Testis (tissue), 3 donors: ENCODE data around the gene SH3PXD2B. TPM values are rescaled to one million over a fixed set of nuclear protein-coding genes. Genes with fewer than 3 reads are reported as not detected.
A peak's percentile ranks its signal among the peaks of the same experiment; 100 is the strongest.

Source experiments
- DNase-seq: peaks from one replicate; pipeline ENCODE4 v3.0.0-alpha.2; 2019
- H3K27ac ChIP-seq, 2 donors: fragments of 200-600 bp; sonication (generic); one replicate each; pipeline ENCODE4 v1.5.1; 2019
- H3K27me3 ChIP-seq: fragments of 200-600 bp; sonication (generic); one replicate; pipeline ENCODE4 v1.5.1; 2019
- H3K36me3 ChIP-seq: fragments of 200-600 bp; sonication (generic); one replicate; pipeline ENCODE4 v1.5.1; 2017; ENCODE audit warnings: low read depth; ENCODE audit errors: missing control alignments
- H3K4me1 ChIP-seq: fragments of 200-600 bp; sonication (generic); one replicate; pipeline ENCODE4 v1.5.1; 2019
- H3K4me3 ChIP-seq, 2 donors: fragments of 200-600 bp; sonication (generic); one replicate each; pipeline ENCODE4 v1.5.1; 2017 to 2019
- H3K9me3 ChIP-seq: fragments of 200-600 bp; sonication (generic); one replicate; pipeline ENCODE4 v1.5.1; 2017
- CTCF ChIP-seq, 3 experiments: fragments of 450-650 bp in 2 of 3; fragments of 200-600 bp in 1 of 3; sonication (generic) in 1 of 3; IDR thresholded peaks; one replicate each; pipeline ENCODE4 v1.5.1; 2016 to 2019; ENCODE audit warnings: antibody characterized with exemption in 3 of 3, mild to moderate bottlenecking in 2 of 3, moderate library complexity in 1 of 3
- POLR2A ChIP-seq: fragments of 450-650 bp; IDR thresholded peaks from one replicate; pipeline ENCODE4 v1.6.1; 2017; ENCODE audit warnings: antibody characterized with exemption, mild to moderate bottlenecking, moderate library complexity
- WGBS, 2 donors: methylation state at CpG; one replicate each; pipeline ENCODE4 v1.1.5; 2018; 5-methylcytosine and 5-hydroxymethylcytosine counted together
- intact Hi-C: fragments of 100-400 bp; cut with DNase I; formaldehyde crosslinking; loops from one replicate; pipeline ENCODE4 v1.15.1; 2023; ENCODE audit warnings: low total_unique reads
- polyA plus RNA-seq: library from polyadenylated mRNA; stranded (reverse); fragments of 350-450 nt; fragmentation: Illumina TruSeq; extraction: RNeasy Lipid Tissue Mini Kit (QIAGEN cat#74804); gene quantifications from one replicate; pipeline ENCODE4 v1.2.3, GENCODE V29; 2014; ENCODE audit warnings: low read depth, low replicate concordance; ENCODE audit not compliant: insufficient read depth
- total RNA-seq, 2 donors: library from RNA; depleted of rRNA; stranded (reverse); fragments of >200 nt; gene quantifications; one replicate each; pipeline ENCODE4 v1.2.3, GENCODE V29; 2016

Gene SH3PXD2B
- total and polyA plus RNA-seq, 3 donors from 2014 or later = 18.3 to 29.4 (median 20.2) TPM

- Histone ChIP-seq H3K4me3 (no peak overlapping the region), H3K9me3 (no peaks in the 10 kb centered on the region), H3K27ac (no peak overlapping the region), H3K27me3 (no peaks in the 10 kb centered on the region), H3K4me1 (peaks cover 10% of the 10 kb centered on the region), H3K36me3 (no peaks in the 10 kb centered on the region)
- intact Hi-C loops = no loop called here
- no peak for TF ChIP-seq POLR2A
- no peak for TF ChIP-seq CTCF (IDR thresholded peaks at IDR 0.05)
- WGBS, 2 donors = 88 to 98% methylated on average over 2 of the region's 2 CpGs
- DNase-seq = no peak
These were observed 45.0 kb upstream of the SH3PXD2B start for GRCh38 chr5:172499287-172499686.

GRCh38 chr5:172498431-172499129, 44.3 kb upstream of the SH3PXD2B start:
- Histone ChIP-seq H3K27me3 (no peaks in the 10 kb centered on the region), H3K36me3 (no peaks in the 10 kb centered on the region), H3K4me3 (no peak overlapping the region), H3K4me1 (peaks cover 3% of the 10 kb centered on the region), H3K27ac (no peak overlapping the region), H3K9me3 (no peaks in the 10 kb centered on the region)
- intact Hi-C loops = no loop called here
- no peak for TF ChIP-seq CTCF (IDR thresholded peaks at IDR 0.05)
- TF ChIP-seq POLR2A = no peak
- DNase-seq = peak; percentile 3
- 91 to 95% methylated on average over 12 of the region's 12 CpGs for WGBS, 2 donors

GRCh38 chr5:172497591-172498255, 43.4 kb upstream of the SH3PXD2B start:
- WGBS, 2 donors = 93 to 98% methylated on average over 14 of the region's 14 CpGs
- Histone ChIP-seq H3K27me3 (no peaks in the 10 kb centered on the region), H3K4me3 (no peak overlapping the region), H3K27ac (no peak overlapping the region), H3K36me3 (no peaks in the 10 kb centered on the region), H3K9me3 (no peaks in the 10 kb centered on the region), H3K4me1 (no peaks in the 10 kb centered on the region)
- intact Hi-C loops = no loop called here
- peak; percentile 3 for DNase-seq
- no peak for TF ChIP-seq CTCF (IDR thresholded peaks at IDR 0.05)
- no peak for TF ChIP-seq POLR2A

- Histone ChIP-seq H3K27me3 (no peaks in the 10 kb centered on the region), H3K4me3 (no peak overlapping the region), H3K9me3 (no peaks in the 10 kb centered on the region), H3K4me1 (no peaks in the 10 kb centered on the region), H3K27ac (no peak overlapping the region), H3K36me3 (no peaks in the 10 kb centered on the region)
- no peak for TF ChIP-seq CTCF (IDR thresholded peaks at IDR 0.05)
- no peak for TF ChIP-seq POLR2A
- DNase-seq = peak; percentile 14
- intact Hi-C loops = no loop called here
- WGBS, 2 donors = 49 to 61% methylated on average over 12 of the region's 12 CpGs
These were observed 42.5 kb upstream of the SH3PXD2B start for GRCh38 chr5:172496671-172497371.
